Neural cell (in vitro differentiated cells): ENCODE results near the gene TMEM240. TPM values are rescaled to one million over a fixed set of nuclear protein-coding genes. Genes with fewer than 3 reads are reported as not detected.

Experiments
- H2AFZ ChIP-seq: fragments of 200-600, 300-800 bp; sonication (generic), shearing (Covaris generic); 2 replicates; pipeline ENCODE4 v1.6.0; 2014; ENCODE audit warnings: low read depth, mild to moderate bottlenecking, antibody characterized with exemption, low read length, moderate library complexity
- H3F3A ChIP-seq: fragments of 200-600 bp; shearing (Covaris generic); 2 replicates; pipeline ENCODE4 v1.6.1; 2016; ENCODE audit warnings: mild to moderate bottlenecking, moderate library complexity, mixed read lengths, antibody characterized with exemption, low read length; ENCODE audit not compliant: insufficient read depth, poor library complexity, severe bottlenecking
- H3K27ac ChIP-seq: fragments of 200-600, 300-800 bp; sonication (generic), shearing (Covaris generic); 2 replicates; pipeline ENCODE4 v1.5.1; 2014; ENCODE audit warnings: mild to moderate bottlenecking, low read length, moderate library complexity
- H3K27me3 ChIP-seq: fragments of 300-800, 200-600 bp; sonication (generic), shearing (Covaris generic); 2 replicates; pipeline ENCODE4 v1.6.0; 2014; ENCODE audit warnings: mild to moderate bottlenecking, low read depth, low read length, moderate library complexity; ENCODE audit not compliant: insufficient read depth
- H3K36me3 ChIP-seq: fragments of 300-800, 200-600 bp; sonication (generic), shearing (Covaris generic); 2 replicates; pipeline ENCODE4 v1.5.1; 2014; ENCODE audit warnings: mild to moderate bottlenecking, antibody characterized with exemption, low read length, moderate library complexity; ENCODE audit not compliant: insufficient read depth
- H3K4me2 ChIP-seq: fragments of 300-800, 200-600 bp; sonication (generic), shearing (Covaris generic); 2 replicates; pipeline ENCODE4 v1.6.0; 2014; ENCODE audit warnings: mild to moderate bottlenecking, low read length
- H3K4me3 ChIP-seq: fragments of 300-800, 200-600 bp; sonication (generic), shearing (Covaris generic); 2 replicates; pipeline ENCODE4 v1.5.1; 2014; ENCODE audit warnings: mild to moderate bottlenecking, low read length, moderate library complexity
- H3K79me2 ChIP-seq: fragments of 200-600 bp; shearing (Covaris generic); replicated peaks from 2 replicates; pipeline ENCODE4 v1.6.0; 2014; ENCODE audit warnings: mild to moderate bottlenecking, low read length, moderate library complexity; ENCODE audit not compliant: insufficient read depth
- H3K9ac ChIP-seq: fragments of 300-800, 200-600 bp; sonication (generic), shearing (Covaris generic); 2 replicates; pipeline ENCODE4 v1.6.1; 2016; ENCODE audit warnings: mild to moderate bottlenecking, low read length, mixed read lengths
- H3K9me2 ChIP-seq: fragments of 200-600 bp; shearing (Covaris generic); 2 replicates; pipeline ENCODE4 v1.6.1; 2016; ENCODE audit warnings: mild to moderate bottlenecking, low read length, mixed read lengths; ENCODE audit not compliant: insufficient read depth
- H3K9me3 ChIP-seq: fragments of 200-600, 300-800 bp; sonication (generic), shearing (Covaris generic); 2 replicates; pipeline ENCODE4 v1.6.1; 2016; ENCODE audit warnings: mild to moderate bottlenecking, mixed run types, low read length, moderate library complexity, mixed read lengths
- H4K20me1 ChIP-seq: fragments of 200-600 bp; shearing (Covaris generic); 2 replicates; pipeline ENCODE4 v1.6.1; 2016; ENCODE audit warnings: mild to moderate bottlenecking, mixed run types; ENCODE audit not compliant: insufficient read depth
- CTCF ChIP-seq: fragments of 450-650 bp; IDR thresholded peaks from 2 replicates; pipeline ENCODE4 v1.5.1; 2014; ENCODE audit warnings: antibody characterized with exemption, mild to moderate bottlenecking, moderate library complexity; ENCODE audit not compliant: poor library complexity, severe bottlenecking
- EP300 ChIP-seq: fragments of 450-650 bp; conservative IDR thresholded peaks from 2 replicates; pipeline ENCODE4 v1.6.1; 2014; ENCODE audit warnings: antibody characterized with exemption, mild to moderate bottlenecking, moderate library complexity; ENCODE audit not compliant: poor library complexity, severe bottlenecking
- EZH2 ChIP-seq: fragments of 200-600, 300-800 bp; shearing (Covaris generic), sonication (generic); IDR thresholded peaks from 2 replicates; pipeline ENCODE4 v1.6.1; 2014; ENCODE audit warnings: antibody characterized with exemption, low read length, borderline replicate concordance, mild to moderate bottlenecking; ENCODE audit not compliant: insufficient read depth, poor library complexity, severe bottlenecking
- MXI1 ChIP-seq: fragments of 450-650 bp; conservative IDR thresholded peaks from 2 replicates; pipeline ENCODE4 v1.6.1; 2014; ENCODE audit warnings: antibody characterized with exemption, mild to moderate bottlenecking; ENCODE audit not compliant: poor library complexity, severe bottlenecking
- POLR2AphosphoS5 ChIP-seq: IDR thresholded peaks from 2 replicates; pipeline ENCODE4 v1.6.1; 2012
- RAD21 ChIP-seq: fragments of 450-650 bp; conservative IDR thresholded peaks from 2 replicates; pipeline ENCODE4 v1.6.1; 2014; ENCODE audit warnings: antibody characterized with exemption, mild to moderate bottlenecking, moderate library complexity
- SMC3 ChIP-seq: fragments of 450-650 bp; conservative IDR thresholded peaks from 2 replicates; pipeline ENCODE4 v1.6.1; 2014; ENCODE audit warnings: antibody characterized with exemption, mild to moderate bottlenecking, moderate library complexity; ENCODE audit not compliant: poor library complexity
- TAF1 ChIP-seq: IDR thresholded peaks from 2 replicates; pipeline ENCODE4 v1.6.1; 2012; ENCODE audit warnings: low read depth
- polyA plus RNA-seq: library from polyadenylated mRNA; depleted of rRNA; stranded (reverse); fragments of >200 nt; gene quantifications from 2 replicates; pipeline ENCODE4 v1.2.3, GENCODE V29; 2014
- TF ChIP-seq, protein P1 (sequence below): IDR thresholded peaks from 2 replicates; pipeline ENCODE4 v1.6.1; 2012; ENCODE audit warnings: borderline replicate concordance

The TMEM240 gene
- polyA plus RNA-seq, 1 donor from 2014 or later = 46.7 TPM

- Histone ChIP-seq H2AFZ (no peak overlapping the region), H3F3A (no peaks in the 10 kb centered on the region), H3K27me3 (no peaks in the 10 kb centered on the region), H3K9me2 (no peaks in the 10 kb centered on the region), H3K27ac (no peak overlapping the region), H4K20me1 (no peaks in the 10 kb centered on the region), H3K4me2 (no peak overlapping the region), H3K79me2 (no peaks in the 10 kb centered on the region), H3K9me3 (no peaks in the 10 kb centered on the region), H3K4me3 (no peak overlapping the region), H3K9ac (no peak overlapping the region), H3K36me3 (peaks cover 5% of the 10 kb centered on the region)
- TF ChIP-seq, protein P1, sequence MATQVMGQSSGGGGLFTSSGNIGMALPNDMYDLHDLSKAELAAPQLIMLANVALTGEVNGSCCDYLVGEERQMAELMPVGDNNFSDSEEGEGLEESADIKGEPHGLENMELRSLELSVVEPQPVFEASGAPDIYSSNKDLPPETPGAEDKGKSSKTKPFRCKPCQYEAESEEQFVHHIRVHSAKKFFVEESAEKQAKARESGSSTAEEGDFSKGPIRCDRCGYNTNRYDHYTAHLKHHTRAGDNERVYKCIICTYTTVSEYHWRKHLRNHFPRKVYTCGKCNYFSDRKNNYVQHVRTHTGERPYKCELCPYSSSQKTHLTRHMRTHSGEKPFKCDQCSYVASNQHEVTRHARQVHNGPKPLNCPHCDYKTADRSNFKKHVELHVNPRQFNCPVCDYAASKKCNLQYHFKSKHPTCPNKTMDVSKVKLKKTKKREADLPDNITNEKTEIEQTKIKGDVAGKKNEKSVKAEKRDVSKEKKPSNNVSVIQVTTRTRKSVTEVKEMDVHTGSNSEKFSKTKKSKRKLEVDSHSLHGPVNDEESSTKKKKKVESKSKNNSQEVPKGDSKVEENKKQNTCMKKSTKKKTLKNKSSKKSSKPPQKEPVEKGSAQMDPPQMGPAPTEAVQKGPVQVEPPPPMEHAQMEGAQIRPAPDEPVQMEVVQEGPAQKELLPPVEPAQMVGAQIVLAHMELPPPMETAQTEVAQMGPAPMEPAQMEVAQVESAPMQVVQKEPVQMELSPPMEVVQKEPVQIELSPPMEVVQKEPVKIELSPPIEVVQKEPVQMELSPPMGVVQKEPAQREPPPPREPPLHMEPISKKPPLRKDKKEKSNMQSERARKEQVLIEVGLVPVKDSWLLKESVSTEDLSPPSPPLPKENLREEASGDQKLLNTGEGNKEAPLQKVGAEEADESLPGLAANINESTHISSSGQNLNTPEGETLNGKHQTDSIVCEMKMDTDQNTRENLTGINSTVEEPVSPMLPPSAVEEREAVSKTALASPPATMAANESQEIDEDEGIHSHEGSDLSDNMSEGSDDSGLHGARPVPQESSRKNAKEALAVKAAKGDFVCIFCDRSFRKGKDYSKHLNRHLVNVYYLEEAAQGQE = no peak
- no peak for TF ChIP-seq EP300
- no peak for TF ChIP-seq MXI1
- TF ChIP-seq CTCF = no peak
- TF ChIP-seq POLR2AphosphoS5 = no peak
- no peak for TF ChIP-seq SMC3
- no peak for TF ChIP-seq EZH2
- no peak for TF ChIP-seq TAF1
Observed at GRCh38 chr1:1537626-1538250, 2.7 kb downstream of the TMEM240 start.

DNA sequence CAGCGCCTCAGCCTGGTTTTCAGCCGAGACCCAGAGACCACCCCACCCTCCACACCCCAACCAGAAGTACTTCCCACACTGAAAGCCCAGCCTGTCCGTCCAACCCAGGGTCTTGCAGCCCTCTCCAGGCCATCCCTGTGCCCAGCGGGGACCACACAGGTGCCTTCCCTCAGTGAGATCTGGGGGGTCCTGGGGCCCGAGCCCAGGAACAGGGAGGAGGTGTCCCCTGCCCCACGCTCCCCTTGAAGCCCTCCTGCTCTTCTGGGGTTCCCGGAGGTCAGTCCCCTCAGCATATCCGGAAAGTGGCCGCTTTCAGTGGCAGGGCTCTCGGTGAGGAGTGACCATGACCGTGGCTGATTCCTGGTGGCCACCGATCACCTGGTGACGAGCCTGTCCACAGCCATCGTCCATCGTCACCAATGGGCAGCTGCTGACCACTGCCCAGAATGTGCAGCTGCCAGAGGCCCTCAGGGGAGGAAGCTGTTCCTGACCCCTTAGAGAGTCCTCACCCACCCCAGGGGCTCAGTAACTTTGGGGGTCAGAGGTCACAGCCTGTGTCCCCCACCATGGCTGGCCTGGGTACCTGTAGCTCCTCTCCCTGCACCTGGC lies 3.4 kb downstream of the TMEM240 start:
- Histone ChIP-seq H3K9ac (no peak overlapping the region), H3K27ac (no peak overlapping the region), H3K4me3 (no peak overlapping the region), H2AFZ (no peak overlapping the region), H3K9me2 (no peaks in the 10 kb centered on the region), H3K4me2 (no peak overlapping the region), H4K20me1 (no peaks in the 10 kb centered on the region), H3K36me3 (peaks cover 5% of the 10 kb centered on the region), H3K79me2 (no peaks in the 10 kb centered on the region), H3K9me3 (no peaks in the 10 kb centered on the region), H3F3A (no peaks in the 10 kb centered on the region), H3K27me3 (no peaks in the 10 kb centered on the region)
- TF ChIP-seq SMC3 = no peak
- TF ChIP-seq CTCF = no peak
- TF ChIP-seq POLR2AphosphoS5 = no peak
- no peak for TF ChIP-seq TAF1
- TF ChIP-seq MXI1 = no peak
- TF ChIP-seq EZH2 = no peak
- no peak for TF ChIP-seq EP300
- TF ChIP-seq, protein P1 = no peak
- no peak for TF ChIP-seq RAD21
